C4-2B (cell line): ENCODE measurements around the gene MTERF2.

Source experiments
- CTCF ChIP-seq: fragments of 450-650 bp; conservative IDR thresholded peaks from 2 replicates; pipeline ENCODE4 v1.5.1; 2017; ENCODE audit warnings: mild to moderate bottlenecking
- ZFX ChIP-seq: fragments of 450-650 bp; IDR thresholded peaks from 2 replicates; pipeline ENCODE4 v1.6.1; 2017

GRCh38 chr12:106976668-106977067 lies 10.3 kb downstream of the MTERF2 start:
- no peak for TF ChIP-seq CTCF
- TF ChIP-seq ZFX = no peak
